HepG2 (cell line): Measurements from ENCODE around the gene SPEM2. TPM values are rescaled to one million over a fixed set of nuclear protein-coding genes. Genes with fewer than 3 reads are reported as not detected.

Experiments used
- ATAC-seq: fragments of 200-7000 bp; cut with Tn5 transposase; 3 replicates; pipeline ENCODE4 v1.9.1; 2020; ENCODE audit warnings: mild to moderate bottlenecking, moderate library complexity
- BruUV-seq: library from RNA; stranded (reverse); fragments of 400-500 nt; replicated peaks from 2 replicates; lab custom pipeline; 2021; lab: Mats Ljungman, UMichigan
- CTCF ChIA-PET: fragments of 300-600 bp; formaldehyde crosslinking; extraction: SDS; loops from one replicate; lab custom pipeline; 2021; ENCODE audit warnings: low total read pairs, inconsistent platforms, low intra/inter-chr PET ratio; lab: Yijun Ruan, JAX
- POLR2A ChIA-PET: fragments of 350-600 bp; sonication (Branson Sonifier 250); formaldehyde crosslinking; loops from one replicate; lab custom pipeline; 2020; ENCODE audit warnings: antibody characterized with exemption, inconsistent platforms; lab: Yijun Ruan, JAX
- DNase-seq: peaks from one replicate; pipeline ENCODE4 v3.0.0-alpha.2; 2015; ENCODE audit warnings: low spot score
- FAIRE-seq: peaks from 3 replicates; lab custom pipeline; 2011; peaks lifted over from hg19 to GRCh38; lab: Jason Lieb, UNC
- H2AFZ ChIP-seq: one replicate; pipeline ENCODE4 v1.6.1; 2011; ENCODE audit warnings: low read length, inconsistent platforms
- H3K27ac ChIP-seq: fragments of 300-600 bp; 3 replicates; pipeline ENCODE4 v1.8.0; 2011; ENCODE audit warnings: mixed run types, mild to moderate bottlenecking, mixed read lengths, low read length, inconsistent platforms; ENCODE audit not compliant: insufficient read depth; ENCODE audit errors: extremely low read length
- H3K27me3 ChIP-seq, 2 experiments: fragments of 200-600 bp in 1 of 2; 2 replicates in 1 of 2; 3 replicates in 1 of 2; pipeline versions ENCODE4 v1.6.0 to v1.8.0; 2011; ENCODE audit warnings: low read length in 2 of 2, mild to moderate bottlenecking in 2 of 2, moderate library complexity in 2 of 2, inconsistent platforms in 1 of 2; ENCODE audit not compliant: insufficient read depth in 2 of 2, control insufficient read depth in 1 of 2
- H3K36me3 ChIP-seq, 2 experiments: fragments of 200-600 bp in 1 of 2; replicated peaks in 1 of 2; 2 replicates in 1 of 2; 3 replicates in 1 of 2; pipeline versions ENCODE4 v1.5.1 to v1.8.0; 2011; ENCODE audit warnings: low read length in 2 of 2, inconsistent platforms in 1 of 2; ENCODE audit not compliant: insufficient read depth in 2 of 2, control insufficient read depth in 1 of 2
- H3K4me1 ChIP-seq: 2 replicates; pipeline ENCODE4 v1.5.1; 2012; ENCODE audit warnings: low read length, inconsistent platforms; ENCODE audit not compliant: insufficient read depth
- H3K4me2 ChIP-seq: 2 replicates; pipeline ENCODE4 v1.6.0; 2011; ENCODE audit warnings: low read depth, low read length, inconsistent platforms
- H3K4me3 ChIP-seq, 3 experiments: fragments of 200-600 bp in 1 of 3; sonication (generic), shearing (Covaris generic) in 1 of 3; replicated peaks in 1 of 3; 2 replicates each; pipeline ENCODE4 v1.5.1; 2011 to 2016; ENCODE audit warnings: low read length in 3 of 3, inconsistent platforms in 2 of 3, low read depth in 2 of 3, mild to moderate bottlenecking in 2 of 3, control low read depth in 1 of 3, mixed read lengths in 1 of 3; ENCODE audit not compliant: insufficient read depth in 1 of 3
- H3K79me2 ChIP-seq: one replicate; pipeline ENCODE4 v1.6.1; 2011; ENCODE audit warnings: low read length, inconsistent platforms; ENCODE audit not compliant: insufficient read depth
- H3K9ac ChIP-seq: 2 replicates; pipeline ENCODE4 v1.6.0; 2011; ENCODE audit warnings: mild to moderate bottlenecking, low read depth, low read length, inconsistent platforms; ENCODE audit not compliant: insufficient read depth
- H3K9me3 ChIP-seq: 2 replicates; pipeline ENCODE4 v1.5.1; 2012; ENCODE audit warnings: mild to moderate bottlenecking, low read length
- H4K20me1 ChIP-seq: 2 replicates; pipeline ENCODE4 v1.6.0; 2011; ENCODE audit warnings: inconsistent platforms, mild to moderate bottlenecking, low read length, moderate library complexity; ENCODE audit not compliant: insufficient read depth
- ELF4 ChIP-seq: sonication (generic); formaldehyde crosslinking; IDR thresholded peaks from 2 replicates; pipeline ENCODE4 v1.5.0; 2020; ENCODE audit warnings: missing genetic modification reagents, mild to moderate bottlenecking, moderate library complexity, borderline replicate concordance
- FOXP1 ChIP-seq, 2 experiments: fragments of 450-650 bp in 1 of 2; IDR thresholded peaks; 2 replicates each; pipeline ENCODE4 v1.6.1; 2017 to 2018; ENCODE audit warnings: antibody characterized with exemption in 1 of 2
- HNRNPK ChIP-seq: fragments of 200-400 bp; formaldehyde crosslinking; IDR thresholded peaks from 2 replicates; pipeline ENCODE4 v1.6.1; 2018; ENCODE audit warnings: low read length, low read depth, moderate library complexity, mild to moderate bottlenecking; ENCODE audit not compliant: poor library complexity, severe bottlenecking
- IKZF1 ChIP-seq: fragments of 450-650 bp; IDR thresholded peaks from 2 replicates; pipeline ENCODE4 v1.7.1; 2016
- IRF2 ChIP-seq: IDR thresholded peaks from 2 replicates; pipeline ENCODE4 v1.6.1; 2018; ENCODE audit warnings: missing genetic modification reagents, missing compliant biosample characterization
- JARID2 ChIP-seq: sonication (generic); formaldehyde crosslinking; IDR thresholded peaks from 2 replicates; pipeline ENCODE4 v1.8.1; 2023; ENCODE audit warnings: missing genetic modification reagents, inconsistent platforms; ENCODE audit not compliant: insufficient replicate concordance
- MXD4 ChIP-seq: IDR thresholded peaks from 2 replicates; pipeline ENCODE4 v1.6.1; 2016; ENCODE audit warnings: mild to moderate bottlenecking, missing biosample characterization, missing genetic modification reagents
- RBFOX2 ChIP-seq: fragments of 200-400 bp; formaldehyde crosslinking; IDR thresholded peaks from 2 replicates; pipeline ENCODE4 v1.6.1; 2017; ENCODE audit warnings: low read depth, mild to moderate bottlenecking, low read length
- RELA ChIP-seq: sonication (generic); formaldehyde crosslinking; IDR thresholded peaks from 2 replicates; pipeline ENCODE4 v1.4.0; 2020; ENCODE audit warnings: missing genetic modification reagents
- TEAD3 ChIP-seq: optimal IDR thresholded peaks from 2 replicates; pipeline ENCODE3; 2016; ENCODE audit warnings: borderline replicate concordance
- TFE3 ChIP-seq: IDR thresholded peaks from 2 replicates; pipeline ENCODE4 v1.6.1; 2016
- ZFX ChIP-seq: sonication (generic); formaldehyde crosslinking; IDR thresholded peaks from 2 replicates; pipeline ENCODE4 v1.4.0; 2020; ENCODE audit warnings: mild to moderate bottlenecking, low read depth, missing genetic modification reagents, moderate library complexity
- ZMAT3 ChIP-seq: sonication (generic); formaldehyde crosslinking; conservative IDR thresholded peaks from 2 replicates; pipeline ENCODE4 v1.7.0; 2021; ENCODE audit warnings: missing genetic modification reagents
- ZNF513 ChIP-seq: sonication (generic); formaldehyde crosslinking; conservative IDR thresholded peaks from 2 replicates; pipeline ENCODE4 v1.5.0; 2020; ENCODE audit warnings: missing genetic modification reagents
- ZNF75D ChIP-seq: sonication (generic); formaldehyde crosslinking; IDR thresholded peaks from 2 replicates; pipeline ENCODE4 v1.8.1; 2023; ENCODE audit warnings: missing genetic modification reagents, mild to moderate bottlenecking, borderline replicate concordance
- ZNF891 ChIP-seq: sonication (generic); formaldehyde crosslinking; IDR thresholded peaks from 2 replicates; pipeline ENCODE4 v1.5.0; 2020; ENCODE audit warnings: mild to moderate bottlenecking, missing genetic modification reagents
- WGBS: methylation state at CpG from one replicate; pipeline ENCODE4 v1.1.6; 2017; ENCODE audit warnings: low lambda C conversion rate; 5-methylcytosine and 5-hydroxymethylcytosine counted together
- in situ Hi-C: cut with HindIII; loops from 2 replicates; pipeline ENCODE4 v1.10.0; 2017; ENCODE audit warnings: low pct_unique_long_range_greater_than_20kb; ENCODE audit not compliant: extremely low pct_ligation_motif_present
- intact Hi-C: fragments of 100-400 bp; cut with micrococcal nuclease; formaldehyde crosslinking; loops from one replicate; pipeline ENCODE4 v1.10.0; 2022; ENCODE audit not compliant: unreplicated experiment
- polyA plus RNA-seq, 8 experiments: library from polyadenylated mRNA; depleted of rRNA in 3 of 8; stranded (reverse) in 7 of 8; unstranded in 1 of 8; fragments of >200 nt; fragmentation: Illumina TruSeq in 4 of 8; extraction: Trizol in 4 of 8; gene quantifications; 2 replicates each; pipeline versions ENCODE4 v1.2.1 to v1.2.3, GENCODE V29; 2011 to 2016; ENCODE audit warnings: low read depth in 4 of 8, missing spikeins in 1 of 8, mixed read lengths in 1 of 8; ENCODE audit not compliant: insufficient read depth in 1 of 8
- total RNA-seq, 5 experiments: library from RNA; depleted of rRNA; stranded (reverse); fragments of >200 nt; fragmentation: Illumina TruSeq; extraction: Trizol; gene quantifications; 2 replicates each; pipeline ENCODE4 v1.2.3, GENCODE V29; 2016; ENCODE audit warnings: low read depth in 1 of 5
- TF ChIP-seq, protein P1 (sequence below), 2 experiments: sonication (generic) in 1 of 2; formaldehyde crosslinking in 1 of 2; IDR thresholded peaks; 2 replicates each; pipeline versions ENCODE4 v1.5.1 to v1.6.1; 2011 to 2020; ENCODE audit warnings: borderline replicate concordance in 1 of 2, low read depth in 1 of 2, low read length in 1 of 2, mild to moderate bottlenecking in 1 of 2, missing genetic modification reagents in 1 of 2, moderate library complexity in 1 of 2

The SPEM2 gene
- total and polyA plus RNA-seq, 2 of the 13 experiments (the other 11 are each of a cell fraction or from before 2014, with no cell fraction given), result not detected

- TF ChIP-seq, protein P1, sequence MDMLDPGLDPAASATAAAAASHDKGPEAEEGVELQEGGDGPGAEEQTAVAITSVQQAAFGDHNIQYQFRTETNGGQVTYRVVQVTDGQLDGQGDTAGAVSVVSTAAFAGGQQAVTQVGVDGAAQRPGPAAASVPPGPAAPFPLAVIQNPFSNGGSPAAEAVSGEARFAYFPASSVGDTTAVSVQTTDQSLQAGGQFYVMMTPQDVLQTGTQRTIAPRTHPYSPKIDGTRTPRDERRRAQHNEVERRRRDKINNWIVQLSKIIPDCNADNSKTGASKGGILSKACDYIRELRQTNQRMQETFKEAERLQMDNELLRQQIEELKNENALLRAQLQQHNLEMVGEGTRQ (IDR thresholded peaks at IDR 0.05; ENCODE audit: low read depth, low read length), result no peak
- TF ChIP-seq, protein P1 (CRISPR knock-in tag; IDR thresholded peaks at IDR 0.05; ENCODE audit: borderline replicate concordance), result no peak
- TF ChIP-seq ZMAT3 (CRISPR knock-in tag) (0 out of 2 replicates have a peak, but pooled peaks have one; percentile 17), TEAD3 (CRISPR knock-in tag) (peak; percentile 30), MXD4 (CRISPR knock-in tag) (no peak)
Measured at GRCh38 chr17:7380321-7380720, 45.1 kb upstream of the SPEM2 start (continued).

DNA sequence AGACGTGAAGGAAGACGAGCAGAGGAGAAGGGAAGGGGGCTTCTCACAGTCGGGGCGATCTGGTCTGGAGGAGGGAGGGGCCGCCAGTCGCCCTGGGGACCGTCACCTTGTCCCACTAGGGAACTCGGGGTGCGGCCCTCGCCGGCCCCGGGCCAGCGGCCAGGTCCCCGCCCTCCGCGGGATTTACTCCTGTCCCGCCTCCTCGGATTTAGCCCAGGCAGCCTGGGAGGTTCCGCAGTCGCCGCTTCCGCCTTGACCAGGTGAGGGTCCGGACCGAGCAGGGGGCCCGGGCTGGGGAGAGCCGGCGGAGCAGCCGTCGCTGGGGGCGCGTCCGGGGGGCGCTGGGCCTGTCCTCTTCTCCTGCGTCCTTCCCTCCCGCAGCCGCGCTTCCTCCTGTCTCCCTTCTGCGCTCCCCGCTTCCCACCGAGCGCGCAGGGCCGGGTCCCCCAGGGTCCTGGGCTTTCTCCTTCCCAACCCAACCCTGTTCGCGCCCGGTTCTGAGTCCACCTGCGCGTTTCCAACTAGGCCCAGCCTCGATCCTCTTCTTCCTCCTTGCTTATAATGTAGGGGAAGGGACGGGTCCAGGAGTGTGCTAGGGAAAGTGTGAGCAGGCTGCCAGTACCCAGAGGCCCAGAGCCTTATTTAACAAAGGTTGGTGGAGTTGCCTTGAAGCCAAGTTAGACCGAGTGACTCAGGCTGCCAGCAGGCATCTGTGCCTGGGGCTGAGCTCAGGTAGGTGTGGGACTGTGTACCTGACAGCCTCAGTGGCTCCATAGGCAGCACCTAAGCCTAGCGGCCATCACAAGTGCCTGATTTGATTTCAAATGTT lies 44.3 kb upstream of the SPEM2 start, which contains the start of gene TNK1:
TNK1 (plus strand) TSS at position 235 of the 829 bp plus-strand sequence. CDS start 1,838 bp downstream, outside the sequence.
- H3K9me3 ChIP-seq, result peaks cover 4% of the 10 kb centered on the region; the same call in 1 of the 2 replicates
- no peak within 1 kb of the TSS for H3K27ac ChIP-seq
- BruUV-seq, result TSS peak; percentile 79
- H3K79me2 ChIP-seq, result no peaks in the 10 kb centered on the region
- peak; percentile 24 for DNase-seq
- peak within 1 kb of the TSS; percentile 70 for H3K9ac ChIP-seq
- peaks cover 0 to 7% of the 10 kb centered on the region in 2 experiments; a peak in 1 of 5 replicates for H3K27me3 ChIP-seq
- in situ Hi-C loops (no loop called here), intact Hi-C loops (no loop called here)
- H3K4me2 ChIP-seq, result peak within 1 kb of the TSS; percentile 88
- no peaks in the 10 kb centered on the region for H3K36me3 ChIP-seq
- CTCF ChIA-PET, result no interaction called here
- peak within 1 kb of the TSS; percentile 64 for H2AFZ ChIP-seq
- ATAC-seq, result peak; percentile 77
- no peaks in the 10 kb centered on the region for H4K20me1 ChIP-seq
- no peak for FAIRE-seq
- POLR2A ChIA-PET, result interaction anchor here (0.6 to 2.1 kb wide), 7 partner anchors 9 to 100 kb away, joined by 3 to 24 read pairs (median 3); partner anchors contain the start of genes PLSCR3, SLC2A4, TMEM102 and TMEM256
- H3K4me3 ChIP-seq, result peak within 1 kb of the TSS; percentile 62 to 83 (median 77)
- H3K4me1 ChIP-seq, result peaks cover 21% of the 10 kb centered on the region
- WGBS, result 2% methylated on average over 47 of the region's 52 CpGs
- TF ChIP-seq TFE3 (no peak), ZNF891 (CRISPR knock-in tag) (peak; percentile 45; the same call in 1 of the 2 replicates), ZNF513 (CRISPR knock-in tag) (no peak), IRF2 (CRISPR knock-in tag) (0 out of 2 replicates have a peak, but pooled peaks have one; percentile 9), FOXP1 (IDR thresholded peaks at IDR 0.05) (no peak), FOXP1 (CRISPR knock-in tag; IDR thresholded peaks at IDR 0.05) (no peak), RBFOX2 (peak; percentile 74), ZFX (CRISPR knock-in tag) (peak; percentile 79), HNRNPK (peak; percentile 20), ZNF75D (CRISPR knock-in tag) (no peak), RELA (no peak), JARID2 (CRISPR knock-in tag) (no peak), IKZF1 (no peak), ELF4 (no peak)
